GM18505 (cell line): ENCODE results near the gene SURF2.

Experiments
- ATAC-seq: cut with Tn5 transposase; IDR thresholded peaks from one replicate; pipeline ENCODE4 v1.9.1; 2021; ENCODE audit not compliant: unreplicated experiment
- POLR2A ChIP-seq: IDR thresholded peaks from 4 replicates; pipeline ENCODE4 v1.6.1; 2011; ENCODE audit warnings: borderline replicate concordance; ENCODE audit not compliant: insufficient read depth, insufficient read length; ENCODE audit errors: extremely low read depth

Gene SURF2

DNA sequence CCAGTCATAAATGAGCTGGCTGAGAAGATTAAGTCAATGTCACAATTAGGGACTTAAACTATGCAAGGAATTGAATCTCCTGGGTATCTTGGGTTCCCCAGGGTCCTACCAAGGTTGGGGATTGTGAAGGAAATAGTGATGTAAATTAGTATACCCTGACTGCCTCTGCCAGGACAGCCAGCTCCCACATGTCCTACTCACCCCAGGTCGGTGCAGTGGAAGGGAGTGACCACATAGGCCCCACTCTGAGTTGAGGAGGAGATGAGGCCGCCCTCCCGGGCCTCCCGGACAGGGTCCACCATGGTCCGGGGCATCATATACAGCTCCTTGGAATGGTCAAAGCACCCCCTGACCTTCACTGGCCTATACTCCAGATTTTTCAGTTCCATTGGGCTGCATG lies 2.8 kb upstream of the SURF2 start:
- no peak for ATAC-seq
- TF ChIP-seq POLR2A: no peak

DNA sequence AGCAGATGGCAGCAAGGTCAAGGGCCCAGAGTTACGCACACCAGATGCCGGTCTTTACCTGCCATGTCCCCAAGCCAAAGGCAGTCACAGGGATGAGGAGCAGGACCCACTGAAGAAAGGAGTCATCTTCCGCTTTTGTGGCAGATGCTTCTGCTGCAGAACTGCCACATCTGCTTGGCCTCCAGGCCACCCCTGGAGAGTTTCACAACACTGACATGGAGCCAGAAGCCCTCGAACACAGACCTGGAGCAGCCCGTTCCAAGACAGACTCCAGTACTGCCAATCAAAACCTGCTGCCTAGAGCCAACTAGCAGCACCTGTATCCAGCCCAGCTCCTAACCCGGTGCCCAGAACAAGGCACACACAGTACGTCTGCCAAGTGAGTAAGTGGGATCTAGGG lies 1.6 kb upstream of the SURF2 start:
- TF ChIP-seq POLR2A: peak; percentile 27
- no peak for ATAC-seq

DNA sequence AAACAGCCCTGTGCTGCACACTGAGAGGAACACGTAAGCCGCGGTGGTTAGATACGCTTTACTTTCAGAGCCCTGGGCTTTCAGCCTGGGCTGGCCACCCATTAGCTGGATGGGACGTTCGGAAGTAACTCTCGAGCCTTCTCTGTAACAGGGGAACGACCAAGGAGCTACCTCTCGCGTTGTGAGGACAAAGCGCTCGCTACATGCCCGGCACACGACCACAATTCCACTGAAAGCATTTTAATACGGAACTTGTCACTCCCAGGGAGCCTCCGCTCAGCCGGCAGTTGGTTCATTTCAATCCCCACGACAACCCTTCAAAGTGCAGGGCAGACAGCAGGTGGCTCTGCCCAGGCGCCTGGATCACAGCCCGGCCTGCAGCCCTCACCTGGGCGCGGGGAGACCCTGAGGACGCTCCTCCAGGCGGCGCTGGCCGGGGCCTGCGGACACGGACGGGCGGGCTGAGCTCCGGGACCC lies 431 bp upstream of the SURF2 start:
- peak; percentile 24 for ATAC-seq
- TF ChIP-seq POLR2A: no peak

DNA sequence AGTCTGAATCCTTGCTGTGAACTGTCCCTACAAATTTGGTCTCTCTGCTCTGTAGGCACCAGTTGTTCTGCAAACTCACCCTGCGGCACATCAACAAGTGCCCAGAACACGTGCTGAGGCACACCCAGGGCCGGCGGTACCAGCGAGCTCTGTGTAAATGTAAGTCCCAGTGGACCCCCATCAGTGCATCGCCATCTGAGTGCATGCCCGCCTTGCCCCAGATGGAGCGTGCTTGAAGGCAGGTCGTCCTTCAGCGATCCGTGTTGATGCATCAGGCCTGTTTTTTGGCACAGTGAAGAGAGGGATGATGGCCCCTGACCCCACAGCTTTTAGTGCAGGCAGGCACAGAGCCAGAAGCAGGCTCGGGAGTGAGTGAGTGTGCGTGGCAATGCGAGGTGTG lies 1.3 kb downstream of the SURF2 start:
- ATAC-seq: no peak
- no peak for TF ChIP-seq POLR2A

DNA sequence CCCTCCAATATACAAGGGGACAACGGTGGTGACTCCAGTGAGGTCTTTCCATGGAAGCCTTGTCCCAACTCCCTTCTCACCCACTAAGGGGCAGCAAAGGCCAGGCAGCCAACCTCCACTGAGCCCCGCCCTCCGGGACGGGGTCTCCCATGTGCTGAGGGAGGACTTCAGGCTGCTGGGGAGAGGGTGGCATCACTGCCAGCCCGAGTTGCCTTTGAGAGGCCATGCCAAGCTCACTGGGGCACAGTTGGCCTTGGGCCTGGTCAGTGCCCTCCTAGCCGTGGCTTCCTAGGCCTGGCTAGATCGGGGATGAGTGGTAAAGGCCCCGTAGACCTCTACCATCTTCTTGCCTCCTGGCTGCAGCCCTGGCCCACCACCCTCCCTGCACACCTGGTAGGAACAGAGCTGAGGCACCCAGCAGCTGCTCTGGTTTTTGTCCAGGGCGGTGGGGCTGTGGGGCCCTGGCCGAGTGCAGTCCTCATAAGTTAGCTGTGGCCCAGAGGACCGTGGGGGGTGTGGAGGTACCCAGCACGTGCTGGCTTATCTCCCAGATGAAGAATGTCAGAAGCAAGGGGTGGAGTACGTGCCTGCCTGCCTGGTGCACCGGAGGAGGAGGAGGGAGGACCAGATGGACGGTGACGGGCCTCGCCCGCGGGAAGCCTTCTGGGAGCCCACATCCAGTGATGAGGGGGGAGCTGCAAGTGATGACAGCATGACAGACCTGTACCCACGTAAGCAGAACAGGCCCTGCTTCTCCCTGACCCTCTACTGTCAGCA lies 3.2 kb downstream of the SURF2 start:
- ATAC-seq: no peak
- TF ChIP-seq POLR2A: no peak

DNA sequence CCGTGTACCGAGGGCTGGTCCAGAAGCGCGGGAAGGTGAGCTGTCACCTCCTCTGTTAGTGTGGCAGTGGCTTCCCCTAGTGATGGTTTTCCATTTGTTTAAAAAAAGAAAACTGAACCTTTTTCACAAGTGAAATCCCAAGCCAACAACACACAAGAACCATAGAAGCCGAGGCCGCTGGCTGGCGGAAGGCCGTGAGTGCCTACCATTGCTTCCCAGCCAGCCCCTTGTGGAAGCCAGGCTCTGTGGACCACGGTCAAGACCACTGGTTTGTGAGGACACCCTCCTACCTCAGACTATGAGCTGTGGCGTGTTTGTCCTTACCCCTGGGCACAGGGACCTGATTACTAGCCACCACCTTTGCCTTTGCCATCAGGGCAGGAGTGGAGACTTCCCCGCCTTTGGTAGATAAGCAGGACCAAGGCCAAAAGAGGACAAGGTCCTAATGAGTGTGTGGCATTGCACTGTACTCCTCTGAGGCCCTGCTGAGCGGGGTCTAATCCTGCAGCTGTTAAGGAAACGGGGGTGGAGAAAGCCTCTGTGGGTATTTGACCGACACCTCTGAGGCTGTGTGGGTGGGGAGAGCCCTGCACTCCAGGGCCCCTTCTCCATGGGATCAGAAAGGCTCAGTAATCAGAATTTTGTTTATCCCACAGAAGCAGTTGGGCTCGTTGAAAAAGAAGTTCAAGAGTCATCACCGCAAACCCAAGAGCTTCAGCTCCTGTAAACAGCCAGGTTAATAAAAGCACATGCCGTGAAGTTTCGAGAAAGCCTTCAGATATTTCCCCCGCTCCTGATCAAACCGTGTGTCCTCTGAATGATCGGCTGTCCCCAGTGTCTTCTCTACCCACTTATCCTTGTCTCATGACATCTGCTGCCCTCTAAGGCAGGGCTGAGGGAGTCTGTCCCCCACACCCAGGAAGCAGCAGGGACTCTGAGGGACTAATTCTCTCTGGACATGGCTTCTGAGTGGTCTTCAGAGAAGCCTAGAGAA lies 4.3 kb downstream of the SURF2 start:
- no peak for ATAC-seq
- TF ChIP-seq POLR2A: no peak

DNA sequence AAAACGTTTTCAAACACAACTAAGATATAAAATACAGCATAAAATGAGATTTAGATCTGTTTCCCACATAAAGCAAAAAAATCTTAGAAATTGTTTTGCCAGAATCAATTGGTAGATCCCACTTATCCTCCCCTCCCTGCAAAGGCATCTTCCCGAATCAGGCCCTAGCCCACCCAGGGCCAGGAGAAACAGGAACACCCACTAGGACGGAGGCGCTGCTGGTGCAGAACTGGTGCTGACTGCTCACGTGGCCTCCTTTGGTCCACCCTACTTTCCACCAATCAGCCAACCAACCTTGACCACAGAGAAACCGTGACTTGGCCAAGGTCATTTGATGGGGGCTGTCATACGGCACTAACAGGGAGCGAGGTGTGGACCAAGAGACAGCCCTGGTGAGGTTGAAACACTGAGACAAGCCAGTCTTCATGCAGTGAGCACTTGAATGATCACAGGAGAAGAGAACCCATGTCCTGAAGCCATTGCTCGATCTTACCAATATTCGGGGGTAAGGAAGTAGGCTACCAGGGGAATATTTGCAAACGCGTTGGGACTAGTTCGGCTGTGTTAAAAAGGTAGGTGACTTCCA lies 5.2 kb downstream of the SURF2 start:
- TF ChIP-seq POLR2A: no peak
- no peak for ATAC-seq

DNA sequence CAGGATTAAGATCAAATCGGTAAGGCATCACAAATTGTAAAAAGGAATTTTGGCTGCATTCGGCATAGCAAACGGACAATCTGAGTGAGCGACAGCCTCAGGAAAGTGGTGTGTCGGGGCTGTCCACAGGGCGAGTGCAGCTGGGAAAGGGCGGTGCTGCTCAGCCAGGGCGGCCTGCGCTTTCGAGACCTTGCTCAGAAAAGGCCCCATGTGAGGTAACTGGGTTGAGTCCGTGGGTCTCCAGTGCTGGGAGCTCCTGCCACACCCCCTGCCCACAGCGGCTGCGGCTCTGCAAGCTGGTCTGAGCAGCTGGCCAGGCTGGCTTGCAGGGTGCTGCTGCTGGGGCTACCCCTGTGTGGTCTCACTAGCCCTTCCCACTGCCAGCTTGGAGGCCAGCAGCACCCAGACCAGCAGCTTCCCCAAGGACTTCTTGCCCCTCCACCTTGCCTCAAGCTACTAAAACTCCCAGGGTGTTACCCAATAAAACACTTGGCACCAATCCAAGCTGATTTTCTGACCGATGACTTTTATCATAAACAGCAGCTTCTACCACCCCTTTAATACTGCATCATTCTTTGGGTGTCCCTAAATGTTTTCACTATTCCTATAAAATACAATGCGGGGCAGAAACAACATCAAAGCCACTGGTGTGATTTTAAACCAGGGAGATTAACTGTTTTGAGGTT lies 6.2 kb downstream of the SURF2 start:
- ATAC-seq: no peak
- TF ChIP-seq POLR2A: no peak

DNA sequence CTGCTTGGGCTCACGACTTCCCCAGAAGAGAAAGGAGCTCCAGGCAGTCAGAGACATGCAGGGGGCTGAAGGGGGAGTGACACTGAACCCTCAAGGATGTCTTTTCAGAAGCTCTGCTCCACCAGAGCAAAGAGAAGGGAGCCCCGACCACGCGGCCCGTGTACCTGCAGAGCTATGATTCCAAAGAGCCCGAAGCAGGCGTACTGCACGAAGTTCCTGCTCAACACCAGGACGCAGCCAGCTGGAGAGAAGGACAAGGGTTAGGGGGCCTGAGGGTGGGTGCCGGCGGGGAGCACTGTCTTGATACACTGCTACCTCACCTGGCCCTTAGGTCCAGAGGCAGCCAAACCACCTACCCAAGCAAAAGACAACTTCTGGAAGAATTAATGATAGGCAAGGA lies 10.1 kb downstream of the SURF2 start:
- ATAC-seq: no peak
- TF ChIP-seq POLR2A: no peak

DNA sequence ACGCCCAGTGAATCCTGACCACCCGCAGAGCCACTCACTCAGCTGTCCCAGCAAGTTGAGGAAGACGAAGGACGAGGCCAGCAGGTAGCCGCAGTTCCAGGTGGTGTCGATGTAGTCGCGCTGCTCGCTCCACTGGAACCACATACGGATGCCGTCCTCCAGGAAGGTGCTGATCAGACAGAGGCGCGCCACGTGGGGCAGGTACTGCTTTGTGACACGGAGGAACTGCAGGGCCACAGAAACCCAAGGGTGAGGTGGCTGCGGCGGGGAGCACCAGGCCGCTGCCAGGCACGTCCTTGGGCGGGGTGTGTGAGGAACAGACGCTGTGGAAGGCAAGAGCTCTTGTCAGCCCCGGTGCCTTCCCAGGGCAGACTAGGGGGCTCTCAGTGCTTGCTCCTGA lies 10.9 kb downstream of the SURF2 start:
- no peak for ATAC-seq
- no peak for TF ChIP-seq POLR2A

DNA sequence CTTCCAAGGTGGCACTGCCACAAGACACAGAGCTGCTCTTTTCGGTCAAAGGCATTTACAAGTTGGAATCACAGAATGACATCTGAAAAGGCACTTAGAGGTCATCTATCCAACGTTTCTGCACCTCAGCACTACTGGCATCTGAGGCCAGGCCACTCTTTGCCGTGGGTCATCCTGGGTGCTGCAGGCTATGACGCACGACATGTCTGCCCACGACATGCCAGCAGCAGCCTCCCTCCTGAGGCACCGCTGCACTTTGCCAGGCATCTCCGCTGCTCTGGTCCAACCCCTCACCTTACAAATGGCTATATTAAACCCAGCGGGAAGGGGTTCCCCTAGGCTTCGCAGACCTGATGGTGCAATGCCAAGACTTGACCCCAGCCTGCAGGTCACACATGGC lies 11.4 kb downstream of the SURF2 start:
- no peak for ATAC-seq
- no peak for TF ChIP-seq POLR2A

DNA sequence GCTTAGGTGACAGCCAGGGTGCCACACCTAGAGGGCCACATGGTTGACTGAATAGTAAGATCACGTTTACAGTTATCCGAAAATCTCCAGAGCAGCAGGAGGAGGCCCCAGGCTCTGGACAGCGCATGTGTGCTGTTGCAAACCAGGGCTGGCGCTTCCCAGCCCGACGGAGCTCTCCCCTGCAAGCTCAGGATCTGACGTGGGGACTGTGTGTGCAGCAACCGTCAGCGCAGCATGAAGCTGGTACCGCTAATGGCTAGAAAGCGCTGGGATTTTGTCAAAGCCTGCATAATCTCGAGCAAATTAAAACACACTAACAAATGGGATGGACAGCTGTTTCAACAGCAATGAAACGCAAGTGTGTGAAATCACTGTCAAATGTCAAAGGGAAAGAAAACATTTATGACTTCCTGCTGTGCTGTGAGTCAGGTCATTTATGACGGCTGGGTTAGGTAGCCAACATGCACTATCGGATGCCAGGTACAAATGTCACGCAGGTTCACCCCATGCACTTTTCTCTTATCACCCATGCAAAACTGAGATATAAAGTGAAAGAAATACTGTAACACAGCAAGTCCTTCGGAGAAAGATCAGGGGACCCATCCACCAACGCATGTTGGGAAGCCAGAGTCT lies 12.0 kb downstream of the SURF2 start:
- TF ChIP-seq POLR2A: no peak
- ATAC-seq: no peak
